AG04450 (cell line): Measurements from ENCODE around the gene CDK14. TPM values are rescaled to one million over a fixed set of nuclear protein-coding genes. Genes with fewer than 3 reads are reported as not detected.

ENCODE experiments used
- CTCF ChIA-PET: fragments of 300-600, 350-600 bp; formaldehyde crosslinking; extraction: SDS; loops from one replicate; lab custom pipeline; 2022; ENCODE audit warnings: antibody characterized with exemption, inconsistent platforms; lab: Charles Lee
- POLR2A ChIA-PET: fragments of 350-600 bp; formaldehyde crosslinking; extraction: SDS; loops from one replicate; lab custom pipeline; 2021; ENCODE audit warnings: antibody characterized with exemption, inconsistent platforms; lab: Yijun Ruan, JAX
- DNase-seq: peaks from one replicate; pipeline ENCODE4 v3.0.0-alpha.2; 2011; ENCODE audit warnings: low read depth, low spot score
- H3K27ac ChIP-seq: one replicate; pipeline ENCODE4 v1.5.1; 2012; ENCODE audit warnings: low read depth, low read length, control low read depth
- H3K27me3 ChIP-seq: one replicate; pipeline ENCODE4 v1.6.0; 2012; ENCODE audit warnings: low read length; ENCODE audit not compliant: control insufficient read depth, insufficient read depth
- H3K4me3 ChIP-seq: 2 replicates; pipeline ENCODE4 v1.5.1; 2011; ENCODE audit warnings: mild to moderate bottlenecking, low read depth, low read length, control low read depth
- H3K9me3 ChIP-seq: 2 replicates; pipeline ENCODE4 v1.5.1; 2012; ENCODE audit warnings: low read length; ENCODE audit not compliant: control insufficient read depth, insufficient read depth
- CTCF ChIP-seq: IDR thresholded peaks from 2 replicates; pipeline ENCODE4 v1.5.1; 2011; ENCODE audit warnings: low read depth, low read length, control low read depth, inconsistent platforms
- polyA plus RNA-seq: library from polyadenylated mRNA; depleted of rRNA; stranded (reverse); fragments of >200 nt; gene quantifications from 2 replicates; pipeline ENCODE4 v1.2.3, GENCODE V29; 2011

Gene CDK14
- polyA plus RNA-seq, 1 experiment = 28.4 TPM

- TF ChIP-seq CTCF = no peak
- H3K4me3 ChIP-seq = no peak overlapping the region
- no peaks in the 10 kb centered on the region for H3K27me3 ChIP-seq
- H3K27ac ChIP-seq = no peak overlapping the region
- H3K9me3 ChIP-seq = no peaks in the 10 kb centered on the region
- CTCF ChIA-PET = no interaction called here
- POLR2A ChIA-PET = no interaction called here
- DNase-seq = no peak
Measured at GRCh38 chr7:90586091-90586490, 10.0 kb upstream of the CDK14 start.

GRCh38 chr7:90587766-90588165, 8.4 kb upstream of the CDK14 start:
- no peak overlapping the region for H3K27ac ChIP-seq
- H3K9me3 ChIP-seq = no peaks in the 10 kb centered on the region
- no peak for DNase-seq
- no peaks in the 10 kb centered on the region for H3K27me3 ChIP-seq
- no peak for TF ChIP-seq CTCF
- no peak overlapping the region for H3K4me3 ChIP-seq
- POLR2A ChIA-PET = no interaction called here
- CTCF ChIA-PET = no interaction called here

- ChIA-PET CTCF (interaction anchor here (0.6 to 0.7 kb wide), 2 partner anchors 22 to 109 kb away, joined by 3 read pairs; no protein-coding TSS in a partner anchor), POLR2A (no interaction called here)
- Histone ChIP-seq H3K27ac (no peak overlapping the region), H3K27me3 (no peaks in the 10 kb centered on the region), H3K9me3 (peaks cover 2% of the 10 kb centered on the region; the same call in 1 of the 2 replicates), H3K4me3 (no peak overlapping the region)
- TF ChIP-seq CTCF = no peak
- DNase-seq = no peak
Measured at GRCh38 chr7:90592033-90592432, 4.1 kb upstream of the CDK14 start.

GRCh38 chr7:90593205-90593604, 2.9 kb upstream of the CDK14 start:
- TF ChIP-seq CTCF = no peak
- ChIA-PET CTCF (interaction anchor here (1.3 kb wide), 1 partner anchor 36 kb away, joined by 3 read pairs; no protein-coding TSS in a partner anchor), POLR2A (no interaction called here)
- no peak for DNase-seq
- H3K4me3 ChIP-seq = no peak overlapping the region
- H3K27me3 ChIP-seq = no peaks in the 10 kb centered on the region
- no peak overlapping the region for H3K27ac ChIP-seq
- H3K9me3 ChIP-seq = peaks cover 2% of the 10 kb centered on the region; the same call in 1 of the 2 replicates

GRCh38 chr7:90594751-90595317, 1.3 kb upstream of the CDK14 start:
- no peak for TF ChIP-seq CTCF
- Histone ChIP-seq H3K27me3 (no peaks in the 10 kb centered on the region), H3K9me3 (peaks cover 2% of the 10 kb centered on the region; the same call in 1 of the 2 replicates), H3K4me3 (peak overlapping the region; percentile 79), H3K27ac (peak overlapping the region; percentile 68)
- CTCF ChIA-PET = interaction anchor here (0.6 to 4.0 kb wide), 9 partner anchors 12 to 439 kb away, joined by 3 to 17 read pairs (median 3); no protein-coding TSS in a partner anchor
- POLR2A ChIA-PET = interaction anchor here (1.4 kb wide), 1 partner anchor 98 kb away, joined by 5 read pairs; no protein-coding TSS in a partner anchor
- DNase-seq = no peak
